ENCODE data around the gene NRXN3. TPM values are rescaled to one million over a fixed set of nuclear protein-coding genes. Genes with fewer than 3 reads are reported as not detected.

NRXN3 gene
- total and polyA plus RNA-seq, 4 donors: 1.4 to 8.3 (median 4.4) TPM

DNA sequence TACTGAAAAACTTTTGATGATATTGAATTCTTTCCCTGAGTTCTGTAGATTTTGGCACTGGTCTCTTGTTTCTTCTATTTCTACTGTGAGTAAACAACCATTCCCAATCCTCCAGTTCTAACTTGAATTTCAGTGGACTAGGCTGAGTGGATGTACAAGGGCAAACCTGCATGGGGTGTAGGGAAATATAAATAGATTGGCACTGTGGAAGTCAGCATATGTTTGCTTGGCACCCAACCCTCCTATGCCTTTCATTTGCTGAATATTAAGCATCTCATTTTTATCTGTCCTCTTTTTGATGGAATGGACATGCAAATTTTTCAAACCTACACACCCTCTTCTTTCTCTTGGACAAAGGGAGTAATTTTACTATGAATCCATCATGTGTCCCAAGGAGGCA is 1212.9 kb downstream of the NRXN3 start:
- Histone ChIP-seq H3K4me1 (ENCODE audit: control insufficient read depth in 5 of 5, insufficient read depth in 5 of 5, low read length in 5 of 5) (no peaks in the 10 kb centered on the region), H3K36me3 (ENCODE audit: control insufficient read depth in 4 of 4, insufficient read depth in 4 of 4, low read length in 4 of 4) (no peaks in the 10 kb centered on the region), H3K27ac (ENCODE audit: low read depth in 1 of 2, low read length in 1 of 2) (no peak overlapping the region), H3K4me3 (no peak overlapping the region), H3K9me3 (ENCODE audit: control insufficient read depth in 4 of 4, insufficient read depth in 3 of 4, low read length in 3 of 4) (no peaks in the 10 kb centered on the region), H3K9ac (ENCODE audit: insufficient read depth in 1 of 2, low read length in 2 of 2) (no peak overlapping the region), H3K27me3 (ENCODE audit: control insufficient read depth in 3 of 3, insufficient read depth in 3 of 3, low read length in 2 of 3) (no peaks in the 10 kb centered on the region)
- ATAC-seq (ENCODE audit: insufficient read depth, low FRiP score) (no peak), DNase-seq (no peak)
- TF ChIP-seq, protein P1, sequence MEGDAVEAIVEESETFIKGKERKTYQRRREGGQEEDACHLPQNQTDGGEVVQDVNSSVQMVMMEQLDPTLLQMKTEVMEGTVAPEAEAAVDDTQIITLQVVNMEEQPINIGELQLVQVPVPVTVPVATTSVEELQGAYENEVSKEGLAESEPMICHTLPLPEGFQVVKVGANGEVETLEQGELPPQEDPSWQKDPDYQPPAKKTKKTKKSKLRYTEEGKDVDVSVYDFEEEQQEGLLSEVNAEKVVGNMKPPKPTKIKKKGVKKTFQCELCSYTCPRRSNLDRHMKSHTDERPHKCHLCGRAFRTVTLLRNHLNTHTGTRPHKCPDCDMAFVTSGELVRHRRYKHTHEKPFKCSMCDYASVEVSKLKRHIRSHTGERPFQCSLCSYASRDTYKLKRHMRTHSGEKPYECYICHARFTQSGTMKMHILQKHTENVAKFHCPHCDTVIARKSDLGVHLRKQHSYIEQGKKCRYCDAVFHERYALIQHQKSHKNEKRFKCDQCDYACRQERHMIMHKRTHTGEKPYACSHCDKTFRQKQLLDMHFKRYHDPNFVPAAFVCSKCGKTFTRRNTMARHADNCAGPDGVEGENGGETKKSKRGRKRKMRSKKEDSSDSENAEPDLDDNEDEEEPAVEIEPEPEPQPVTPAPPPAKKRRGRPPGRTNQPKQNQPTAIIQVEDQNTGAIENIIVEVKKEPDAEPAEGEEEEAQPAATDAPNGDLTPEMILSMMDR (IDR thresholded peaks at IDR 0.05; ENCODE audit: control extremely low read depth, extremely low read depth): no peak

DNA sequence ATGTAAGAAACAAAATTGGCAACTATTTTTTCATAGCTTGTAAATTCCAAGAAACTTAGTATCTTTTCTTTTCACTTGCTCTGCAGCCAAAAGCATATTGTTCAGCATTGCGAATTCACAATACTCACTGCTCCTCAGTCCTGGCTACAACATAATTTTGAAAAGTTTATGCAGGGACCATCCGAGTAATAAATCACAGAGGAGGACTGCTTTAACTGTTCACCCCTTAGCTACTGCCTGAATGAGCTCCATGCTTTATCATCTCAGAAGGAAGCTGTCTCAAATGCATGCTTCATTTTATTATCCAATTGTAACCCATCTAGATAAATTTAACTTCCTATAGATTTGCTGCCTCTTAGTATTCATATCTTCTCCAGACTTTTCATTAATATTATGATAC is 1213.3 kb downstream of the NRXN3 start:
- no peak for DNase-seq
- H3K27me3 ChIP-seq (ENCODE audit: control insufficient read depth in 3 of 3, insufficient read depth in 3 of 3, low read length in 2 of 3): no peaks in the 10 kb centered on the region
- no peak for ATAC-seq (ENCODE audit: insufficient read depth, low FRiP score)

DNA sequence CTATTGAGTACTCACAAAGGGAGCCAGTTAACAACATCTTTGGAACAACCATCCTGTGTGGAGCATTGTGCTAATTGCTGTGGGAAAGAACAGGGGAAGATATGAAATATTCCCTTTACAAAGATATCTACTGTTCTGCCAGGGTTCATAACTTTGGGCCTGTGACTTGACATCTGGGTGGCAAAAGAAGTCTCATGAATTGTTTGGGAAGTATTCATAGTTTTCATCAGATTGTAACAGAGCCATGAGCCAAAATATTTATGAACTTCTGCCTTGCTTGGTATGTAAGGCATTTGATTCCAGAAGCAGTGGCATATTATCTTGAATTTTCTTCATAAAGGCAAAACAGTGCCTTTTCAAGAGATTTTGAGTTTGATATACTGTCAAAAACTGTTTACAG is 1224.9 kb downstream of the NRXN3 start:
- H3K9ac ChIP-seq (ENCODE audit: insufficient read depth in 1 of 2, low read length in 2 of 2): no peak overlapping the region
- H3K9me3 ChIP-seq (ENCODE audit: control insufficient read depth in 4 of 4, insufficient read depth in 3 of 4, low read length in 3 of 4): no peaks in the 10 kb centered on the region
- ATAC-seq (ENCODE audit: insufficient read depth, low FRiP score): no peak
- no peaks in the 10 kb centered on the region for H3K27me3 ChIP-seq (ENCODE audit: control insufficient read depth in 3 of 3, insufficient read depth in 3 of 3, low read length in 2 of 3)
- no peak overlapping the region for H3K4me3 ChIP-seq
- DNase-seq: no peak
- TF ChIP-seq, protein P1 (IDR thresholded peaks at IDR 0.05; ENCODE audit: control extremely low read depth, extremely low read depth): no peak
- no peaks in the 10 kb centered on the region for H3K36me3 ChIP-seq (ENCODE audit: control insufficient read depth in 4 of 4, insufficient read depth in 4 of 4, low read length in 4 of 4)
- H3K4me1 ChIP-seq (ENCODE audit: control insufficient read depth in 5 of 5, insufficient read depth in 5 of 5, low read length in 5 of 5): peaks cover 0 to 2% (median 0%) of the 10 kb centered on the region in 5 donors
- H3K27ac ChIP-seq (ENCODE audit: low read depth in 1 of 2, low read length in 1 of 2): no peak overlapping the region

More for the DNA sequence above, 1213.3 kb downstream of the NRXN3 start:
- Histone ChIP-seq H3K27ac (ENCODE audit: low read depth in 1 of 2, low read length in 1 of 2) (no peak overlapping the region), H3K9ac (ENCODE audit: insufficient read depth in 1 of 2, low read length in 2 of 2) (no peak overlapping the region), H3K4me3 (no peak overlapping the region), H3K4me1 (ENCODE audit: control insufficient read depth in 5 of 5, insufficient read depth in 5 of 5, low read length in 5 of 5) (no peaks in the 10 kb centered on the region), H3K36me3 (ENCODE audit: control insufficient read depth in 4 of 4, insufficient read depth in 4 of 4, low read length in 4 of 4) (no peaks in the 10 kb centered on the region), H3K9me3 (ENCODE audit: control insufficient read depth in 4 of 4, insufficient read depth in 3 of 4, low read length in 3 of 4) (no peaks in the 10 kb centered on the region)
- TF ChIP-seq, protein P1 (IDR thresholded peaks at IDR 0.05; ENCODE audit: control extremely low read depth, extremely low read depth): no peak
- WGBS, 2 donors: 84 to 87% methylated on average over 2 of the region's 2 CpGs

DNA sequence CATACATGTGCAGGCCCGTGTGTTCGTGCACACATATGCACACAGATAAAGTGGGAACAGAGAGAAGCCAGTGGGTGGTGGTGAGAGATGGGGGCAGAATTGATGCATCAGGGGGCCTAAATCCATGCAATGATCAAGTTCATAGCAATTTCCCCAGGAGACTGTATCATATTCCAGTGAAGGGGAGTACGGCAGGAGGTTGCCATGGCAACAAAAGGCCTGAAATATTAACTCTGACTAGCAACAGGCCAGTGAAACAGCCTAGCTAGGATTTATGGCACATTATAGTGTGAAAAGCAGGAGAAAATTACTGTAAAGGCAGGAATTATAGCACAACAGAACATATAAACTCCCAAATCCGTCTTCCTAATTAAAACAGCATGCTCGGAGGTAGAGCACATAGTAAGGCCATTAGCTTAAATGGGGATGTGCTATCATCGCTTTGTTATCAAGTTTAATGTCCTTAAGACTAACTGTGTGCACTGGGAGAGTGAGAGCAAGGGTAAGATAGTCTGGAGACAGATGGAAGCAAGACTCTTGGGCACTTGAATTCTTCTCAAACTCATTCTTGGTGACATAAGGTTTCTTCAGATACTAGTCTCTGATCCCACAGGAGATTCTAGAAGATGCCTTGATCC is 1234.8 kb downstream of the NRXN3 start:
- Histone ChIP-seq H3K27ac (ENCODE audit: low read depth in 1 of 2, low read length in 1 of 2) (no peak overlapping the region), H3K4me3 (no peak overlapping the region), H3K36me3 (ENCODE audit: control insufficient read depth in 4 of 4, insufficient read depth in 4 of 4, low read length in 4 of 4) (no peaks in the 10 kb centered on the region), H3K27me3 (ENCODE audit: control insufficient read depth in 3 of 3, insufficient read depth in 3 of 3, low read length in 2 of 3) (peaks cover 0 to 11% (median 0%) of the 10 kb centered on the region in 3 donors), H3K9ac (ENCODE audit: insufficient read depth in 1 of 2, low read length in 2 of 2) (no peak overlapping the region), H3K4me1 (ENCODE audit: control insufficient read depth in 5 of 5, insufficient read depth in 5 of 5, low read length in 5 of 5) (no peaks in the 10 kb centered on the region), H3K9me3 (ENCODE audit: control insufficient read depth in 4 of 4, insufficient read depth in 3 of 4, low read length in 3 of 4) (peaks cover 0 to 3% (median 0%) of the 10 kb centered on the region in 4 donors)
- 82 to 88% methylated on average over 6 of the region's 6 CpGs for WGBS, 2 donors
- no peak for ATAC-seq (ENCODE audit: insufficient read depth, low FRiP score)
- DNase-seq: peak in 2 of 3 donors; percentile 13 to 17
- TF ChIP-seq, protein P1 (IDR thresholded peaks at IDR 0.05; ENCODE audit: control extremely low read depth, extremely low read depth): no peak

Data from lung (tissue), 12 donors.